Ovary (tissue), 3 donors: ENCODE measurements around the gene PANK1.

Experiments used
- CTCF ChIP-seq, 3 donors: fragments of 450-650 bp in 2 of 3; fragments of 200-600 bp in 1 of 3; IDR thresholded peaks; one replicate each; pipeline versions ENCODE4 v1.5.1 to v1.8.0; 2016 to 2022; ENCODE audit warnings: antibody characterized with exemption in 3 of 3, mild to moderate bottlenecking in 1 of 3
- EP300 ChIP-seq: sonication (generic); formaldehyde crosslinking; IDR thresholded peaks from one replicate; pipeline ENCODE4 v1.6.1; 2017; ENCODE audit warnings: antibody characterized with exemption
- POLR2A ChIP-seq: fragments of 450-650 bp; IDR thresholded peaks from one replicate; pipeline ENCODE4 v1.6.1; 2017; ENCODE audit warnings: antibody characterized with exemption, mild to moderate bottlenecking, moderate library complexity
- donor health status: DM: no; HTN: no; CAD: no.

- TF ChIP-seq CTCF (IDR thresholded peaks at IDR 0.05), result no peak
- TF ChIP-seq POLR2A, result no peak
- TF ChIP-seq EP300, result no peak
Measured at GRCh38 chr10:89555688-89556445, 89.2 kb downstream of the PANK1 start.
